ENCODE data around the gene PFDN4. TPM values are rescaled to one million over a fixed set of nuclear protein-coding genes. Genes with fewer than 3 reads are reported as not detected.

Gene PFDN4
- total RNA-seq, 1 experiment from 2014 or later, result 90.1 TPM

DNA sequence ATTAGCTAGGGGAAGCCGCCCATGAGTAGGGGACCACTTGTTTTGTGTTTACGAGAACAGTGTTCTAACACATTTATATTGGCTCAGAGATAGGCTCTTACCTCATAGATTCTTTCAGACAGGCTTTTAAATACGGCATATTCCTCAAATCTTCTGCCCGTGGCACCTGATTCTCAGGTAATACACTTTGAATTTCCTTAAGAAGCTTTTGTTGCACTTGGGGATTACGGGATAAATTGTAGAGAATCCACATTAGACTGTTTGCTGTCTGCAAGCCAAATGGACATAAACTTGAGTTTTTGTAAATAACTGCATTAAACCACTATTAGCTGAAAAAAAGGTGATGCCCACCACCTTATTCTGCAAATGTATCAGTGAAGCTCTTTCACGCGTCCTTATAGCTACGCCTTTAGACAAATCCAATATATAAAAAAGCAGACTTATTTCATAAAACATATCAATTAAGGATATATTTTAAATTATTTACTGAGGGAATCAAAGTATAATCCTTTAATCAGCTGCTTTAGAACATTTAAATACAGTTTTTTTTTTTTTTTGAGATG is 49.0 kb upstream of the PFDN4 start (continued):
- TF ChIP-seq, protein P1, sequence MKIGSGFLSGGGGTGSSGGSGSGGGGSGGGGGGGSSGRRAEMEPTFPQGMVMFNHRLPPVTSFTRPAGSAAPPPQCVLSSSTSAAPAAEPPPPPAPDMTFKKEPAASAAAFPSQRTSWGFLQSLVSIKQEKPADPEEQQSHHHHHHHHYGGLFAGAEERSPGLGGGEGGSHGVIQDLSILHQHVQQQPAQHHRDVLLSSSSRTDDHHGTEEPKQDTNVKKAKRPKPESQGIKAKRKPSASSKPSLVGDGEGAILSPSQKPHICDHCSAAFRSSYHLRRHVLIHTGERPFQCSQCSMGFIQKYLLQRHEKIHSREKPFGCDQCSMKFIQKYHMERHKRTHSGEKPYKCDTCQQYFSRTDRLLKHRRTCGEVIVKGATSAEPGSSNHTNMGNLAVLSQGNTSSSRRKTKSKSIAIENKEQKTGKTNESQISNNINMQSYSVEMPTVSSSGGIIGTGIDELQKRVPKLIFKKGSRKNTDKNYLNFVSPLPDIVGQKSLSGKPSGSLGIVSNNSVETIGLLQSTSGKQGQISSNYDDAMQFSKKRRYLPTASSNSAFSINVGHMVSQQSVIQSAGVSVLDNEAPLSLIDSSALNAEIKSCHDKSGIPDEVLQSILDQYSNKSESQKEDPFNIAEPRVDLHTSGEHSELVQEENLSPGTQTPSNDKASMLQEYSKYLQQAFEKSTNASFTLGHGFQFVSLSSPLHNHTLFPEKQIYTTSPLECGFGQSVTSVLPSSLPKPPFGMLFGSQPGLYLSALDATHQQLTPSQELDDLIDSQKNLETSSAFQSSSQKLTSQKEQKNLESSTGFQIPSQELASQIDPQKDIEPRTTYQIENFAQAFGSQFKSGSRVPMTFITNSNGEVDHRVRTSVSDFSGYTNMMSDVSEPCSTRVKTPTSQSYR (CRISPR knock-in tag; IDR thresholded peaks at IDR 0.05), result no peak
- TF ChIP-seq CBFB (CRISPR knock-in tag; IDR thresholded peaks at IDR 0.05; ENCODE audit: low read depth) (no peak), NR2C2 (CRISPR knock-in tag; IDR thresholded peaks at IDR 0.05) (no peak), IRF2 (CRISPR knock-in tag; IDR thresholded peaks at IDR 0.05; ENCODE audit: borderline replicate concordance, low read depth) (no peak), ZNF423 (CRISPR knock-in tag; IDR thresholded peaks at IDR 0.05) (no peak), GABPB1 (CRISPR knock-in tag; IDR thresholded peaks at IDR 0.05) (no peak)

DNA sequence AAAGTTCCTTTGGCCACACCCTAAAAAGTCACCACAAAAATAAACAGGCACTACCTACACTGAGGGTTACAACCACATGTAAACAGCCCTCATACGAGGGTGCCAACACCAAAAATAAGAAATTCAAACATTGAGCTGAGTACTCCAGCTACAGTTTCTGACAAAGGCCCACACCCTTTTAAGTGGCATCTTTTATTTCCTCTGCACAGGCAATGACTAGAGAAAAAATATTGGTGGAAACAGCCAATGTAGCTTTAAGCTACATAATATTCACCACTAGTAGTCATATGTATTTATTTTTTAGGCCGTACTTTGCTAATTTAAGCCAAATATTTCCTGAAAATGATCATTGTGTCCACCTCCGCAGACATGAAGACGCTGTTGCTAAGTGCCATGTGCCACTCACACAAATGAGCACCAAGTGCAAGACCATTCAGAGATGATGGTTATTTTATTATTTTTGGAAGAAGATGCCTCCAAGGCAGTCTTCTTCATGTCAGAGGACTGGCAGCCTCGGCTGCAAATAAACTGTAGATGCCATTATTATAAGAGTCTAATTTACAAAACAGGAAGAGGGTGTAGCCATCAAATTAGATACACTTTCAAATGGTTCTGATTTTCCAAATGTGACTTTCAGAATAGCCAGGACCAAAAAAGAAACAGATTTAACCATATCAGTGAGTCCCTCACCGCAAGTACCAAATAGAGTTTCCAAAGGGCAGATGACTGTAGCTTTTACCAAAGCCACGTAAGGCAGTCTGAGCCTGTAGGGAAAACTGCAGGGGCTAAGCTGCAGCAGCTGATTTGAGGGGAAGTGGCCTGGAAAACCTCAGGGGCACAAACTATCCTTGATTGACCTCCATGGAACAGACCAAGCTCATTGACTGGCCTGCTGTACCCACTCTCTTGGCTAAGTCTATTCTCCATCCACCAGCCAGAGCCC is 47.6 kb upstream of the PFDN4 start:
- Mint-ChIP-seq H3K4me3 (no peak overlapping the region), H3K27me3 (ENCODE audit: low read depth) (no peaks in the 10 kb centered on the region), H3K36me3 (no peaks in the 10 kb centered on the region), H3K27ac (no peak overlapping the region), H3K9me3 (peaks cover 6% of the 10 kb centered on the region; the same call in 1 of the 2 replicates), H3K4me1 (peaks cover 14% of the 10 kb centered on the region)
- ChIA-PET CTCF (interaction anchor here (1.3 kb wide), 1 partner anchor 57 kb away, joined by 3 read pairs; no protein-coding TSS in a partner anchor), POLR2A (no interaction called here)
- TF ChIP-seq, protein P2, sequence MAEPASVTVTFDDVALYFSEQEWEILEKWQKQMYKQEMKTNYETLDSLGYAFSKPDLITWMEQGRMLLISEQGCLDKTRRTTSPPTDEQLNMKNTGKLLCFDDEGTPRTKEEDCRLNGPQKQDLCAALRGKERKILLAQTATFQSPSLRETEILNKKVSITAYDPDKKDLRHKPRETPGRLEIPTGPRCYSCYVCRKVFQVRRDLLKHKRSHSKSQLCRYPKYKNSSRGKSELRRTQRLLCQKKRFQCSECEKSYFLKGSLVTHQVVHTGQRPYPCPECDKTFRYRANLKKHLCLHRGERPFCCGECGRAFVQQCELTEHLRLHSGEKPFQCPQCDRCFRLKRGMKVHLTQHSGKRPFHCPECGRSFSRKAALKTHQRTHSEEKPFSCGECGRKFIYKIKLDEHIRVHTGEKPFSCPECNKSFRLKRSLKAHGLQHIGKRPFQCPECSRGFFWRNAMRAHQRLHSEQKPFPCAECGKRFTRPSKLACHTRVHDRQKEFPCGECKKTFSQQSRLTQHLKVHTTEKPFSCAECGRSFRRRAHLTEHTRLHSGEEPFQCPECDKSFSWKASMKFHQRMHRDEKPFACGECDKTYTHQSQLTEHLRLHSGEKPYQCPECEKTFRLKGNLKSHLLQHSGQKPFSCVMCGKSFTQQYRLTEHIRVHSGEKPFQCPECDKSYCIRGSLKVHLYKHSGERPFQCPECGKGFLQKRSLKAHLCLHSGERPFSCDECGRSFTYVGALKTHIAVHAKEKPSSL (CRISPR knock-in tag; conservative IDR thresholded peaks at IDR 0.05), result no peak
- TF ChIP-seq, protein P3, sequence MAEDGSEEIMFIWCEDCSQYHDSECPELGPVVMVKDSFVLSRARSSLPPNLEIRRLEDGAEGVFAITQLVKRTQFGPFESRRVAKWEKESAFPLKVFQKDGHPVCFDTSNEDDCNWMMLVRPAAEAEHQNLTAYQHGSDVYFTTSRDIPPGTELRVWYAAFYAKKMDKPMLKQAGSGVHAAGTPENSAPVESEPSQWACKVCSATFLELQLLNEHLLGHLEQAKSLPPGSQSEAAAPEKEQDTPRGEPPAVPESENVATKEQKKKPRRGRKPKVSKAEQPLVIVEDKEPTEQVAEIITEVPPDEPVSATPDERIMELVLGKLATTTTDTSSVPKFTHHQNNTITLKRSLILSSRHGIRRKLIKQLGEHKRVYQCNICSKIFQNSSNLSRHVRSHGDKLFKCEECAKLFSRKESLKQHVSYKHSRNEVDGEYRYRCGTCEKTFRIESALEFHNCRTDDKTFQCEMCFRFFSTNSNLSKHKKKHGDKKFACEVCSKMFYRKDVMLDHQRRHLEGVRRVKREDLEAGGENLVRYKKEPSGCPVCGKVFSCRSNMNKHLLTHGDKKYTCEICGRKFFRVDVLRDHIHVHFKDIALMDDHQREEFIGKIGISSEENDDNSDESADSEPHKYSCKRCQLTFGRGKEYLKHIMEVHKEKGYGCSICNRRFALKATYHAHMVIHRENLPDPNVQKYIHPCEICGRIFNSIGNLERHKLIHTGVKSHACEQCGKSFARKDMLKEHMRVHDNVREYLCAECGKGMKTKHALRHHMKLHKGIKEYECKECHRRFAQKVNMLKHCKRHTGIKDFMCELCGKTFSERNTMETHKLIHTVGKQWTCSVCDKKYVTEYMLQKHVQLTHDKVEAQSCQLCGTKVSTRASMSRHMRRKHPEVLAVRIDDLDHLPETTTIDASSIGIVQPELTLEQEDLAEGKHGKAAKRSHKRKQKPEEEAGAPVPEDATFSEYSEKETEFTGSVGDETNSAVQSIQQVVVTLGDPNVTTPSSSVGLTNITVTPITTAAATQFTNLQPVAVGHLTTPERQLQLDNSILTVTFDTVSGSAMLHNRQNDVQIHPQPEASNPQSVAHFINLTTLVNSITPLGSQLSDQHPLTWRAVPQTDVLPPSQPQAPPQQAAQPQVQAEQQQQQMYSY (CRISPR knock-in tag; IDR thresholded peaks at IDR 0.05), result no peak
- TF ChIP-seq TEAD4 (CRISPR knock-in tag; IDR thresholded peaks at IDR 0.05) (no peak), HMGA2 (CRISPR knock-in tag; IDR thresholded peaks at IDR 0.05) (no peak), TP53 (CRISPR knock-in tag; IDR thresholded peaks at IDR 0.05) (no peak), RORB (CRISPR knock-in tag; IDR thresholded peaks at IDR 0.05) (no peak), CREB1 (CRISPR knock-in tag; IDR thresholded peaks at IDR 0.05) (no peak), ZNF121 (CRISPR knock-in tag; IDR thresholded peaks at IDR 0.05) (no peak)
- TF ChIP-seq, protein P4, sequence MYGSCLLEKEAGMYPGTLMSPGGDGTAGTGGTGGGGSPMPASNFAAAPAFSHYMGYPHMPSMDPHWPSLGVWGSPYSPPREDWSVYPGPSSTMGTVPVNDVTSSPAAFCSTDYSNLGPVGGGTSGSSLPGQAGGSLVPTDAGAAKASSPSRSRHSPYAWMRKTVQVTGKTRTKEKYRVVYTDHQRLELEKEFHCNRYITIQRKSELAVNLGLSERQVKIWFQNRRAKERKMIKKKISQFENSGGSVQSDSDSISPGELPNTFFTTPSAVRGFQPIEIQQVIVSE (CRISPR knock-in tag; IDR thresholded peaks at IDR 0.05; ENCODE audit: borderline replicate concordance), result no peak
- TF ChIP-seq, protein P5, sequence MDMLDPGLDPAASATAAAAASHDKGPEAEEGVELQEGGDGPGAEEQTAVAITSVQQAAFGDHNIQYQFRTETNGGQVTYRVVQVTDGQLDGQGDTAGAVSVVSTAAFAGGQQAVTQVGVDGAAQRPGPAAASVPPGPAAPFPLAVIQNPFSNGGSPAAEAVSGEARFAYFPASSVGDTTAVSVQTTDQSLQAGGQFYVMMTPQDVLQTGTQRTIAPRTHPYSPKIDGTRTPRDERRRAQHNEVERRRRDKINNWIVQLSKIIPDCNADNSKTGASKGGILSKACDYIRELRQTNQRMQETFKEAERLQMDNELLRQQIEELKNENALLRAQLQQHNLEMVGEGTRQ (CRISPR knock-in tag; IDR thresholded peaks at IDR 0.05), result no peak
- TF ChIP-seq, protein P6, sequence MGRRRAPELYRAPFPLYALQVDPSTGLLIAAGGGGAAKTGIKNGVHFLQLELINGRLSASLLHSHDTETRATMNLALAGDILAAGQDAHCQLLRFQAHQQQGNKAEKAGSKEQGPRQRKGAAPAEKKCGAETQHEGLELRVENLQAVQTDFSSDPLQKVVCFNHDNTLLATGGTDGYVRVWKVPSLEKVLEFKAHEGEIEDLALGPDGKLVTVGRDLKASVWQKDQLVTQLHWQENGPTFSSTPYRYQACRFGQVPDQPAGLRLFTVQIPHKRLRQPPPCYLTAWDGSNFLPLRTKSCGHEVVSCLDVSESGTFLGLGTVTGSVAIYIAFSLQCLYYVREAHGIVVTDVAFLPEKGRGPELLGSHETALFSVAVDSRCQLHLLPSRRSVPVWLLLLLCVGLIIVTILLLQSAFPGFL (CRISPR knock-in tag; IDR thresholded peaks at IDR 0.05; ENCODE audit: borderline replicate concordance), result no peak
- DNase-seq (ENCODE audit: low spot score), result no peak
- no peak for ATAC-seq

All from WTC11 (cell line).